ENCODE data around the gene PANK4. TPM values are rescaled to one million over a fixed set of nuclear protein-coding genes. Genes with fewer than 3 reads are reported as not detected.
A peak's percentile ranks its signal among the peaks of the same experiment; 100 is the strongest.
"Not testable (repeated sequence)": the region's sequence is repeated elsewhere in the genome, so short reads cannot be mapped to it uniquely, and the experiment has no call there.

The PANK4 gene
- total RNA-seq, 4 donors from 2014 or later, result 22.5 to 48.9 (median 37.9) TPM

GRCh38 chr1:2554621-2555387, 28.4 kb upstream of the PANK4 start:
- no peaks in the 10 kb centered on the region for H3K9me3 ChIP-seq
- no peak for DNase-seq (ENCODE audit: extremely low spot score)
- H3K4me1 ChIP-seq, result peaks cover 30 to 58% (median 50%) of the 10 kb centered on the region in 4 donors
- H3K4me3 ChIP-seq, result peak overlapping the region; percentile 62 to 83 (median 71)
- peak overlapping the region; percentile 81 to 90 (median 86) for H3K27ac ChIP-seq (replicated peaks in 1 of 4)
- peaks cover 0 to 19% (median 17%) of the 10 kb centered on the region in 4 donors for H3K36me3 ChIP-seq
- WGBS, result 66% methylated on average over 10 of the region's 19 CpGs
- intact Hi-C loops (cut with DNase I), result no loop called here
- peaks cover 0 to 3% (median 0%) of the 10 kb centered on the region in 4 donors for H3K27me3 ChIP-seq
- no peak for TF ChIP-seq POLR2AphosphoS5 (IDR thresholded peaks at IDR 0.05)
- peak in 2 of 3 experiments; percentile 24 to 31 for TF ChIP-seq CTCF (IDR thresholded peaks at IDR 0.05)

GRCh38 chr1:2553871-2554620, 27.6 kb upstream of the PANK4 start:
- 93% methylated on average over 25 of the region's 30 CpGs for WGBS
- peaks cover 38 to 59% (median 52%) of the 10 kb centered on the region in 4 donors for H3K4me1 ChIP-seq
- H3K27ac ChIP-seq (replicated peaks in 1 of 4), result no peak overlapping the region

GRCh38 chr1:2553076-2553475, 26.7 kb upstream of the PANK4 start:
- 83% methylated on average over 5 of the region's 9 CpGs for WGBS
- H3K9me3 ChIP-seq; intact Hi-C loops (cut with DNase I); H3K36me3 ChIP-seq; H3K27me3 ChIP-seq; DNase-seq (ENCODE audit: extremely low spot score); H3K4me3 ChIP-seq; H3K27ac ChIP-seq (replicated peaks in 1 of 4): not testable (repeated sequence)
- peaks cover 38 to 59% (median 53%) of the 10 kb centered on the region in 4 donors for H3K4me1 ChIP-seq

More at GRCh38 chr1:2553871-2554620, 27.6 kb upstream of the PANK4 start:
- H3K36me3 ChIP-seq, result peaks cover 0 to 11% (median 10%) of the 10 kb centered on the region in 4 donors
- no peak for DNase-seq (ENCODE audit: extremely low spot score)
- H3K9me3 ChIP-seq, result no peaks in the 10 kb centered on the region
- no peak overlapping the region for H3K4me3 ChIP-seq
- TF ChIP-seq CTCF (IDR thresholded peaks at IDR 0.05) (no peak), POLR2AphosphoS5 (IDR thresholded peaks at IDR 0.05) (no peak), EP300 (IDR thresholded peaks at IDR 0.05) (no peak), POLR2A (IDR thresholded peaks at IDR 0.05; ENCODE audit: low read depth) (no peak)
- intact Hi-C loops (cut with DNase I), result no loop called here
- peaks cover 0 to 3% (median 0%) of the 10 kb centered on the region in 4 donors for H3K27me3 ChIP-seq

GRCh38 chr1:2552189-2552588, 25.8 kb upstream of the PANK4 start:
- Histone ChIP-seq H3K36me3 (no peaks in the 10 kb centered on the region), H3K27ac (replicated peaks in 1 of 4) (no peak overlapping the region), H3K4me3 (no peak overlapping the region), H3K9me3 (no peaks in the 10 kb centered on the region), H3K4me1 (peaks cover 37 to 59% (median 53%) of the 10 kb centered on the region in 4 donors), H3K27me3 (peaks cover 0 to 11% (median 6%) of the 10 kb centered on the region in 4 donors)
- intact Hi-C loops (cut with DNase I), result no loop called here
- DNase-seq (ENCODE audit: extremely low spot score), result no peak
- TF ChIP-seq EP300 (IDR thresholded peaks at IDR 0.05) (no peak), CTCF (IDR thresholded peaks at IDR 0.05) (no peak), POLR2A (IDR thresholded peaks at IDR 0.05; ENCODE audit: low read depth) (no peak), POLR2AphosphoS5 (IDR thresholded peaks at IDR 0.05) (no peak)
- WGBS, result 94% methylated on average over 19 of the region's 26 CpGs

- intact Hi-C loops (cut with DNase I); DNase-seq (ENCODE audit: extremely low spot score); H3K36me3 ChIP-seq; H3K9me3 ChIP-seq: not testable (repeated sequence)
- H3K4me3 ChIP-seq, result peak overlapping the region in 2 of 4 donors; percentile 18 to 29
- peaks cover 3 to 18% (median 11%) of the 10 kb centered on the region in 4 donors for H3K27me3 ChIP-seq
- H3K27ac ChIP-seq (replicated peaks in 1 of 4), result peak overlapping the region in 2 of 4 donors; percentile 19 to 62
- H3K4me1 ChIP-seq, result peaks cover 39 to 59% (median 53%) of the 10 kb centered on the region in 4 donors
- 81% methylated on average over 7 of the region's 9 CpGs for WGBS
Measured at GRCh38 chr1:2551544-2551943, 25.1 kb upstream of the PANK4 start.

GRCh38 chr1:2550309-2550861, 24.0 kb upstream of the PANK4 start:
- H3K9me3 ChIP-seq; DNase-seq (ENCODE audit: extremely low spot score); H3K36me3 ChIP-seq; intact Hi-C loops (cut with DNase I): not testable (repeated sequence)
- 58% methylated on average over 7 of the region's 12 CpGs for WGBS
- peaks cover 41 to 62% (median 57%) of the 10 kb centered on the region in 4 donors for H3K4me1 ChIP-seq
- H3K4me3 ChIP-seq, result peak overlapping the region; percentile 16 to 32 (median 21)
- H3K27me3 ChIP-seq, result peaks cover 5 to 29% (median 16%) of the 10 kb centered on the region in 4 donors
- H3K27ac ChIP-seq (replicated peaks in 1 of 4), result peak overlapping the region in 3 of 4 donors; percentile 20 to 62 (median 31)

GRCh38 chr1:2549367-2550029, 23.1 kb upstream of the PANK4 start:
- peak overlapping the region; percentile 84 to 90 (median 89) for H3K27ac ChIP-seq (replicated peaks in 1 of 4)
- 84% methylated on average over 13 of the region's 28 CpGs for WGBS
- peaks cover 5 to 38% (median 16%) of the 10 kb centered on the region in 4 donors for H3K27me3 ChIP-seq
- intact Hi-C loops (cut with DNase I); H3K9me3 ChIP-seq; H3K36me3 ChIP-seq; DNase-seq (ENCODE audit: extremely low spot score): not testable (repeated sequence)
- peak overlapping the region; percentile 55 to 75 (median 60) for H3K4me3 ChIP-seq
- peaks cover 43 to 62% (median 57%) of the 10 kb centered on the region in 4 donors for H3K4me1 ChIP-seq

All from esophagus muscularis mucosa (tissue), 4 donors.